ENCODE data around the gene RPRD1B.
"Not testable (repeated sequence)": the region's sequence is repeated elsewhere in the genome, so short reads cannot be mapped to it uniquely, and the experiment has no call there.

Gene RPRD1B

DNA sequence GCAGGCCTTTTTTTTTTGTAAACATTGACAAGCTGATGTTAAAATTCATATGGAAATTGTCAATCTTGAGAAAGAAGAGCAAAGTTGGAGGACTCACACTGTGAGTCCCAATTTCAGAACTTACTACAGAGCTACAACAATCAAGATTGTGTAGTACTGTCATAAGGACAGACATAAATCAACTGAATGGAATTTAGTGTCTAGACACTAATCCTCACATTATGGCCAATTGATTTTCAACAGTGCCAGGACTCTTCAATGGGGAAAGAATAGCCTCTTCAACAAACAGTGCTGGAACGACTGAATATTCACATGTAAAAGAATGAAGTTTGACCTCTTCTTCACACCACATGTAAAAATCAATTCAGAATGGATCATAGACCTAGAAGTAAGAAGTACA lies 70.7 kb downstream of the RPRD1B start:
- no peak for DNase-seq (ENCODE audit: low read depth, low spot score)

GRCh38 chr20:38106461-38106860 lies 72.9 kb downstream of the RPRD1B start:
- DNase-seq (ENCODE audit: low read depth, low spot score) = no peak

DNA sequence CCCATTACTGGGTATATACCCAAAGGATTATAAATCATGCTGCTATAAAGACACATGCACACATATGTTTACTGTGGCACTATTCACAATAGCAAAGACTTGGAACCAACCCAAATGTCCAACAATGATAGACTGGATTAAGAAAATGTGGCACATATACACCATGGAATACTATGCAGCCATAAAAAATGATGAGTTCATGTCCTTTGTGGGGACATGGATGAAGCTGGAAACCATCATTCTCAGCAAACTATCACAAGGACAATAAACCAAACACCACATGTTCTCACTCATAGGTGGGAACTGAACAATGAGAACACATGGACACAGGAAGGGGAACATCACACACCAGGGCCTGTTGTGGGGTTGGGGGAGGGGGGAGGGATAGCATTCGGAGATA lies 73.8 kb downstream of the RPRD1B start:
- not testable (repeated sequence) for DNase-seq (ENCODE audit: low read depth, low spot score)

DNA sequence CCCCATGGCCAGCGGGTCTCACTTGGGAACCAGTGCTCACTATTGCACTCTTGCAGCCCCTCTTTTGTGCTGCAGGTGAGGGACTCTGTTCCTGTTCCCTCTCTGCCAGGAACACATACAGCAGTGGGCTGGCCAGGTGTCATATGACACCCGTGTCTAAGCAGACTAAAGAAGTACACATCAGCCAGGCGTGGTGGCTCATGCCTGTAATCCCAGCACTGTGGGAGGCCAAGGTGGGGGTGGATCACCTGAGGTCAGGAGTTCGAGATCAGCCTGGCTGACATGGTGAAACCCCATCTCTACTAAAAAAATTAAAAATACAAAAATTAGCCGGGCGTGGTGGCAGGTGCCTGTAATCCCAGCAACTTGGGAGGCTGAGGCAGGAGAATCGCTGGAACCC lies 74.4 kb downstream of the RPRD1B start:
- DNase-seq (ENCODE audit: low read depth, low spot score) = not testable (repeated sequence)

DNA sequence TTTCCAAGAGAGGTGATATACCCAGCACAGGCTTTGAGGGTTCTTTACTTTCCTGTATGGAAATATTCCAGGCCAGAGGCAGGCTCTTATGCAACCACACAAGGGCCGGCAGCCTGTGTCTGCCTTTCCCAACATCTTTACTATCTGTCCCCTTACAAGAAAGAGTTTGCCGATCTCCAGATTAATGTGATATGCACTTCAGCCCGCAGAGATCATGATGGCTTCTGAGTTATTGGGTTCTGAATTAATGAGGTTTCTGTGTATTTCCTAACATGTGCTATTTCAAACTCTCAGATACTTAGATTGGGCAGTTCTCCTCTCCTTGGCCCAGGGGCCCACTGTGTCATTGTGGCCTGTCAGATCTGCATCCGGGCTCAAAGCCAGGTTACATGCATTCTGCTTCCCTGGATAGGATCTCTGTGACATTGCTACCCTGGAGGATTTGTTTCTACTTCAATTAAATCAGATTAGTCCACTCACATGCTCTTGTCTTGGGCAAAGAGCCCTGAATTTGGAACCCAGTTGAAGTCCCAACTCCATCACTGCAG lies 75.0 kb downstream of the RPRD1B start:
- no peak for DNase-seq (ENCODE audit: low read depth, low spot score)

DNA sequence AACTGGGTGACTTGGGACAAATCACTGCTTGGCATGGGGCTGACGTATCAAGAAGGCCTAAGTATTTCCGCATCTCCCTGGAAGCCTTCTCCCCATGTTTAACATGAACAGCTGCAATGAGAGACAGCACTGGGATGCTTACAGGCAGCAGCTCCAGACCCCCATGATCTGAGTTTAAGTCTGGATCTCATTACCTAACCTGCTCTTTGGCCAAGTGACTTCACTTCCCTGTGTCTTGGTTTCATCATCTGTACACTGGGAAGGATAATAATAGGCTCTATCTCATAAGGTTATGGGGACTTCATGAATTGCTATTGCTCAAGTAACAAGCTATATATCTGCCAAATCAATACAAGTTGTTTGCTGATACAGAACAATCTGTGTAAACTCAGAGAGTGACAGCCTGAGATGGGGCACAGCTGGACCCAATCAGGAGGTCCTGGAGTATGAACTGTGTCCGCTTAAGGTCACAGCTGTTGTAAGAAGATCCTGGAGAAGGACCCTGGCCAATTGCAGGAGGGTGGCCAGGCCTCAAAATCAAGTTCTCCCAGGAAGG lies 75.5 kb downstream of the RPRD1B start:
- no peak for DNase-seq (ENCODE audit: low read depth, low spot score)

DNA sequence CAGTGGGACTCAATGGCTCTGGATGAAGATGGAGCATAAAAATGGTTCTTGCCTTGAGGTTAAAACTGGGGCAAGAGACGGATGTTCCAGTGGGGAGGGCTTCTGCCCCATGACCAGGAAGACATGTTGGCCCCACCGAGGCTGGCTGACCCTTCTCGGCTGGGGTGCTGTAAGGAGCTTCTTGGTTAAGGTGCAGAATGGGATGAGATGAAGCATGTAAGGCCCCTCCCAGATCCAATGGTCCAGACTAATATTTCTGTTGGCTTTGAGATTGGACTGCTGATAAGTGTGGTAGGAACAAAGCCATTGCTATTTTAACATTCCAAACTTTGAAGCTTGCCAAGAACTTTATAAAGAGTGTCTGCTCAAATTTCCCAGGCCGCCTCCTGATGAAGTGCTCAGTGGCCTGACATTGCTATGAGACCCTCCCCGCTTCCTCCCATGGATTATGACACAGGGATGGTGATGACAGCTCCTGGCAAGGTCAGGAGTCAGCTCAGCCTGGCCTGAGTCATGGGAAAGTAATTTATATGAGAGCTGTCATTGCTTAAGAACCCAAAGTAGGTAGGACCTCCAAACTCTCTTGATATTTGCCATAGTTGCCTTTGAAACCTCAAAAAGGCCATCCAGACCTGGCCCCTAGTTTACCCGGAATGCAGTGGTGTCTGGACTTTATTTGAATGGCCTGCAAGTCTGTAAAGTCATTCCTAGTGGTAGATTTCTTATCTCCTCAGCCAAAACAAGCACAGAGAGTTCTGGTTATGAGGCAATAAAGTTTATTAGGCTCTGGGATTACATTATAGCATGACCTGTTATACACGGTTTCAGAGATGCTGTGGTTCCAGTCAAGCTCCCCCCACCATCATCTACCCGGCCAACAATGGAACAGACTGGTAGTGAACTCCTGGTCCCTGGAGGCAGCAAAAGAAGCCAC lies 76.3 kb downstream of the RPRD1B start:
- DNase-seq (ENCODE audit: low read depth, low spot score) = no peak

DNA sequence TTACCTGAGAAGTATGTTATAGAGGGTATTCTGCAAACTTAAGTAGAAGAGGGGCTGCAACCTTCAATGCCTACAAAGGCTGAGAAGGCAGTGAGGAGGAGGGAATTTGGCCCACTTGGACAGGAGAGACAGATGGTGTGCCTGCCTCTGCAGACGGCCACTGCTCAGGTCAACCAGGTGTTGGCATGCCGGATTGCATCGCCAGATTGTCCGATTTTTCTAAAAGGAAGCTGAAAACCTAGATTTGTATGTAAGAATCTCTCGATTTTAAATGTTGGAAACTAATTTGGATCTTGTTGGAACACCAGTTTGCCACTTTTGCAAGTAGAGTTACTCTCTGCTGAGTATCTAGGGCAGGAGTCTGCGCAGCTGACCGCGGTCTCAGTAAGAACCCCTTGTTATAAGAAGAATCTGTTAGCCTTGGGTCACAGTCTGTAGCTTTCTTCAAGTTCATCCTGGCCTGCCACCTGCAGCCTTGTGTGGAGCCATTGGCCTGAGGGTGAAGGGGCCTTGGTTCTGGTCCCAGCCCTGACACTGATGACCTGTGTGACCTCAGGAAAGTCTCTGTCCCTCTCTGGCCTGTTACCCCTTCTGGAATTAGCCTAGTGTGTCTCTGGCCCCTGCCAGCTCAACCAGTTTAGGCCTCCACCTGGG lies 77.1 kb downstream of the RPRD1B start:
- no peak for DNase-seq (ENCODE audit: low read depth, low spot score)

GRCh38 chr20:38111366-38112232 lies 78.1 kb downstream of the RPRD1B start:
- DNase-seq (ENCODE audit: low read depth, low spot score) = no peak

DNA sequence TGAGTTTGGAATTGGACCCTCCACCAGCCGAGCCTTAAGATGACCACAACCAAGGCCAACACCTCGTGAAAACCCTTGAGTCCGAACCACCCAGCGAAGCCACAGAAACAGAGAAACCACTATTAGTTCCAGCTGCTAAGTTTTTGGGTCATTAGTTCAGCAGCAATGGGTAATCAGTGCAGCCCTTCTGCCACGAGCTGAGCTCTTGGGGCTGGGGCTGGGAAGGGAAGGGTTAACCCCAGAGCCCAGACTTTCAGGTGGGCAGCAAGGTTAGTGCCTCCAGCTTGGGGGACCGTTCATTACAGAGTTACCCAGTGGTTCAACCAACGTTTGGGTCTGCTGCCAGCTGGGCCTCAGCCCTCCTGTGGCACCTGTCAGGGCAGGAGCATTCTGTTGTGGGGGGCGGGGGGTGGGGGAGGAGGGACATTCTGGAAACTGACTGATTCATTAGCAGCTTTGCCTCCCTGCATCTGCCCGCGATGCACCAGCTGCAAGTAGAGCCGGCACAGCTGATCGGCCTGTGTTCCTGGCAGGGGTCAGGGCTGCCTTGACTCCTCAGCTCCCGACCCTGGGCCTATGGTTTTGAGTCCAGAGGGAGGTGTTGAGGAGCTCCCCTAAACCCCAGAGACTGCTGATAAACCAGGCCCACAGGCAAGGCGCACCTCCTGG lies 78.8 kb downstream of the RPRD1B start:
- no peak for DNase-seq (ENCODE audit: low read depth, low spot score)

DNA sequence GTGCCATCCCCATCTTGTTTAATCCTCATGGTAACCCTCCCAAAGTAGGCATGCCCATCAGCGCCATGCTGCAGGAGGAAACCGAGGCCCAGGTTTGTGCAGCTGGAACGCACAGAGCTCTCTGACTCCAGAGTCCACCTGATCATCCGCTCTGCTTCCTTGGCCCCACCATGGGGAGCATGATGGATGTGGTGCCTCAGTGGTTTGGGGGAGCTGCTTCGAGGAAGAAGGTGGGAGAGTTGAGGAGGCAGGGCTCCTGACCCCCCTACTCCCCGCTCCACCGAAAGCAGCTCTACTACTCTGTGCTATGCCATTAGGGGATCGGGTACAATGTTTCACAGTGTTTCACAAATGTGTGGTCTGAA lies 79.4 kb downstream of the RPRD1B start:
- no peak for DNase-seq (ENCODE audit: low read depth, low spot score)

GRCh38 chr20:38113401-38114325 lies 80.1 kb downstream of the RPRD1B start:
- no peak for DNase-seq (ENCODE audit: low read depth, low spot score)

- no peak for DNase-seq (ENCODE audit: low read depth, low spot score)
These were observed 80.8 kb downstream of the RPRD1B start for GRCh38 chr20:38114353-38114791.

- no peak for DNase-seq (ENCODE audit: low read depth, low spot score)
These were observed 81.7 kb downstream of the RPRD1B start for GRCh38 chr20:38115205-38115604.

- DNase-seq (ENCODE audit: low read depth, low spot score) = no peak
These were observed 82.3 kb downstream of the RPRD1B start for GRCh38 chr20:38115896-38116295.

- DNase-seq (ENCODE audit: low read depth, low spot score) = no peak
These were observed 83.0 kb downstream of the RPRD1B start for GRCh38 chr20:38116409-38117165.

DNA sequence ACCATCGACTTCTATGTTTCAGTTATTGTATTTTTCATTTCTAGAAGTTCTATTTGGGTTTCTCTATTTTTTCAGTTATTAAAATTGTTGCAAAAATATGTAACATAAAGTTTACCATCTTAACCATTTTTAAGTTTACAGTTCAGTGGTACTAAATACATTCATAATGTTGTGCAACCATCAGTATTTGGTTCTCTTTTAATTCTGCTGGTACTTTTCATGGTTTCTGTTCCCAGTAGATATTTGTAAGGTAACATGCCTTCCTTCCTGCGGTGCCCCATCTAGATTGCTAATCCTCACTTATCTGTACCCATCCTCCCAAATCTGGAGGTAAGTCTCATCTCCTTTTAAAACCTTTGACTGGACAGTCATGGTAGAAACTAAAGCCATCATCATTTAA lies 83.7 kb downstream of the RPRD1B start:
- no peak for DNase-seq (ENCODE audit: low read depth, low spot score)

- no peak for DNase-seq (ENCODE audit: low read depth, low spot score)
These were observed 84.1 kb downstream of the RPRD1B start for GRCh38 chr20:38117635-38118034.

GRCh38 chr20:38119446-38119845 lies 85.9 kb downstream of the RPRD1B start:
- DNase-seq (ENCODE audit: low read depth, low spot score) = no peak

All from brain pericyte (primary cell).